Kidney epithelial cell (primary cell): Measurements from ENCODE around the gene RAD17. TPM values are rescaled to one million over a fixed set of nuclear protein-coding genes. Genes with fewer than 3 reads are reported as not detected.
"Not testable (repeated sequence)": the region's sequence is repeated elsewhere in the genome, so short reads cannot be mapped to it uniquely, and the experiment has no call there.

Experiments used
- DNase-seq: peaks from one replicate; pipeline ENCODE4 v3.0.0-alpha.2; 2010; ENCODE audit warnings: low read depth
- H3K27me3 ChIP-seq: 2 replicates; pipeline ENCODE4 v1.6.0; 2011; ENCODE audit warnings: low read length; ENCODE audit not compliant: control insufficient read depth, insufficient read depth
- H3K36me3 ChIP-seq: 2 replicates; pipeline ENCODE4 v1.5.1; 2011; ENCODE audit warnings: low read length; ENCODE audit not compliant: control insufficient read depth, insufficient read depth
- H3K4me3 ChIP-seq: 2 replicates; pipeline ENCODE4 v1.5.1; 2011; ENCODE audit warnings: low read depth, mild to moderate bottlenecking, control low read depth, low read length
- CTCF ChIP-seq: IDR thresholded peaks from 2 replicates; pipeline ENCODE4 v1.5.1; 2011; ENCODE audit warnings: mild to moderate bottlenecking, moderate library complexity, low read length, control low read depth, inconsistent platforms; ENCODE audit not compliant: insufficient read depth, poor library complexity, severe bottlenecking
- total RNA-seq: library from RNA; depleted of rRNA; stranded (reverse); fragments of >200 nt; gene quantifications from 2 replicates; pipeline ENCODE4 v1.2.3, GENCODE V29; 2015

RAD17 gene
- total RNA-seq, 1 donor from 2014 or later: 25.9 TPM

GRCh38 chr5:69451941-69452647 lies 82.5 kb downstream of the RAD17 start:
- Histone ChIP-seq H3K4me3 (no peak overlapping the region), H3K36me3 (no peaks in the 10 kb centered on the region), H3K27me3 (no peaks in the 10 kb centered on the region)
- no peak for DNase-seq
- TF ChIP-seq CTCF: no peak

GRCh38 chr5:69453487-69453886 lies 83.9 kb downstream of the RAD17 start:
- H3K27me3 ChIP-seq, DNase-seq, H3K36me3 ChIP-seq, H3K4me3 ChIP-seq: not testable (repeated sequence)

- Histone ChIP-seq H3K4me3 (no peak overlapping the region), H3K36me3 (no peaks in the 10 kb centered on the region), H3K27me3 (no peaks in the 10 kb centered on the region)
- DNase-seq: no peak
- TF ChIP-seq CTCF: no peak
Measured at GRCh38 chr5:69454460-69455249, 85.0 kb downstream of the RAD17 start.

- H3K4me3 ChIP-seq, H3K36me3 ChIP-seq, H3K27me3 ChIP-seq, DNase-seq: not testable (repeated sequence)
Measured at GRCh38 chr5:69455428-69455988, 85.9 kb downstream of the RAD17 start.

GRCh38 chr5:69462170-69462569 lies 92.6 kb downstream of the RAD17 start:
- Histone ChIP-seq H3K27me3 (no peaks in the 10 kb centered on the region), H3K36me3 (no peaks in the 10 kb centered on the region), H3K4me3 (no peak overlapping the region)
- no peak for TF ChIP-seq CTCF
- DNase-seq: no peak

Other genes starting within 250 kb of the RAD17 start
- 32.6 and 34.0 TPM in 2 replicates for gene CCNB1, start 202.7 kb upstream of the RAD17 start, total RNA-seq
- gene CENPH, start 180.2 kb upstream of the RAD17 start, total RNA-seq: 11.5 and 13.3 TPM in 2 replicates
- gene CDK7, start 134.9 kb upstream of the RAD17 start, total RNA-seq: 50.3 and 52.8 TPM in 2 replicates
- gene CCDC125, start 37.0 kb upstream of the RAD17 start, total RNA-seq: 7.5 and 9.4 TPM in 2 replicates
- 19.5 and 25.9 TPM in 2 replicates for gene AK6, start 298 bp upstream of the RAD17 start, total RNA-seq
- gene TAF9, start 298 bp upstream of the RAD17 start, total RNA-seq: 66.9 and 67.2 TPM in 2 replicates
- 27.6 and 28.6 TPM in 2 replicates for gene MARVELD2, start 45.3 kb downstream of the RAD17 start, total RNA-seq
- gene OCLN, start 123.0 kb downstream of the RAD17 start, total RNA-seq: 104 TPM in 2 replicates
- 28.4 and 31.3 TPM in 2 replicates for gene GTF2H2C, start 190.4 kb downstream of the RAD17 start, total RNA-seq